Activated CD8-positive, alpha-beta memory T cell treated with anti-CD3 and anti-CD28 coated beads for 36 hours (primary cell): Measurements from ENCODE around the gene PNLDC1. TPM values are rescaled to one million over a fixed set of nuclear protein-coding genes. Genes with fewer than 3 reads are reported as not detected.
"Not testable (repeated sequence)": the region's sequence is repeated elsewhere in the genome, so short reads cannot be mapped to it uniquely, and the experiment has no call there.

ENCODE experiments used
- CTCF ChIA-PET: fragments of 350-600 bp; sonication (Branson Sonifier 250); formaldehyde crosslinking; loops from one replicate; lab custom pipeline; 2021; ENCODE audit warnings: antibody characterized with exemption; lab: Charles Lee
- POLR2A ChIA-PET: fragments of 350-600 bp; sonication (Branson Sonifier 250); formaldehyde crosslinking; loops from one replicate; lab custom pipeline; 2021; ENCODE audit warnings: antibody characterized with exemption; lab: Charles Lee
- total RNA-seq, 2 experiments: library from RNA; stranded (reverse); gene quantifications; one replicate each; pipeline ENCODE4 v1.2.3, GENCODE V29; 2021

PNLDC1 gene
- total RNA-seq, 2 experiments from 2014 or later = 0.30 to 0.57 TPM

GRCh38 chr6:159808647-159809046, 8.6 kb downstream of the PNLDC1 start:
- POLR2A ChIA-PET = no interaction called here
- CTCF ChIA-PET = no interaction called here

GRCh38 chr6:159809149-159809548, 9.1 kb downstream of the PNLDC1 start:
- ChIA-PET POLR2A (no interaction called here), CTCF (interaction anchor here (0.7 kb wide), 1 partner anchor 89 kb away, joined by 4 read pairs; no protein-coding TSS in a partner anchor)

- ChIA-PET CTCF (no interaction called here), POLR2A (no interaction called here)
Observed at GRCh38 chr6:159813781-159814180, 13.7 kb downstream of the PNLDC1 start.

GRCh38 chr6:159815410-159815809, 15.3 kb downstream of the PNLDC1 start:
- ChIA-PET CTCF (no interaction called here), POLR2A (no interaction called here)

GRCh38 chr6:159816775-159817174, 16.7 kb downstream of the PNLDC1 start:
- CTCF ChIA-PET, POLR2A ChIA-PET: not testable (repeated sequence)

- ChIA-PET POLR2A (no interaction called here), CTCF (no interaction called here)
Observed at GRCh38 chr6:159817951-159818739, 18.1 kb downstream of the PNLDC1 start.

GRCh38 chr6:159819098-159819497, 19.0 kb downstream of the PNLDC1 start:
- POLR2A ChIA-PET = interaction anchor here (0.5 kb wide), 1 partner anchor 919 kb away, joined by 6 read pairs; no protein-coding TSS in a partner anchor
- CTCF ChIA-PET = no interaction called here

GRCh38 chr6:159819932-159820640, 20.0 kb downstream of the PNLDC1 start:
- POLR2A ChIA-PET = interaction anchor here (1.0 kb wide), 1 partner anchor 20 kb away, joined by 3 read pairs; the partner anchor contains the start of gene PNLDC1
- CTCF ChIA-PET = no interaction called here

GRCh38 chr6:159821122-159821521, 21.0 kb downstream of the PNLDC1 start:
- ChIA-PET CTCF (interaction anchor here (1.3 kb wide), 1 partner anchor 12 kb away, joined by 3 read pairs; no protein-coding TSS in a partner anchor), POLR2A (no interaction called here)

- POLR2A ChIA-PET = no interaction called here
Observed at GRCh38 chr6:159821726-159822125, 21.6 kb downstream of the PNLDC1 start.

GRCh38 chr6:159823953-159824352, 23.9 kb downstream of the PNLDC1 start:
- CTCF ChIA-PET = no interaction called here

More at GRCh38 chr6:159821726-159822125, 21.6 kb downstream of the PNLDC1 start:
- CTCF ChIA-PET = interaction anchor here (1.3 kb wide), 1 partner anchor 11 kb away, joined by 3 read pairs; no protein-coding TSS in a partner anchor

GRCh38 chr6:159824690-159825089, 24.6 kb downstream of the PNLDC1 start:
- CTCF ChIA-PET, POLR2A ChIA-PET: not testable (repeated sequence)

More at GRCh38 chr6:159823953-159824352, 23.9 kb downstream of the PNLDC1 start:
- POLR2A ChIA-PET = no interaction called here

- CTCF ChIA-PET = no interaction called here
- POLR2A ChIA-PET = no interaction called here
Observed at GRCh38 chr6:159826004-159826403, 25.9 kb downstream of the PNLDC1 start.

GRCh38 chr6:159826968-159827647, 27.0 kb downstream of the PNLDC1 start:
- POLR2A ChIA-PET = no interaction called here
- CTCF ChIA-PET = interaction anchor here (0.7 kb wide), 1 partner anchor 107 kb away, joined by 3 read pairs; no protein-coding TSS in a partner anchor

- ChIA-PET POLR2A (no interaction called here), CTCF (no interaction called here)
Observed at GRCh38 chr6:159828074-159828473, 28.0 kb downstream of the PNLDC1 start.

GRCh38 chr6:159829526-159829925, 29.4 kb downstream of the PNLDC1 start:
- ChIA-PET POLR2A (no interaction called here), CTCF (no interaction called here)

- POLR2A ChIA-PET = no interaction called here
Observed at GRCh38 chr6:159830501-159831372, 30.7 kb downstream of the PNLDC1 start.

GRCh38 chr6:159831373-159831679, 31.2 kb downstream of the PNLDC1 start:
- POLR2A ChIA-PET = no interaction called here
- CTCF ChIA-PET = no interaction called here

More at GRCh38 chr6:159830501-159831372, 30.7 kb downstream of the PNLDC1 start:
- CTCF ChIA-PET = no interaction called here

- ChIA-PET POLR2A (no interaction called here), CTCF (interaction anchor here (1.3 kb wide), 1 partner anchor 11 kb away, joined by 3 read pairs; no protein-coding TSS in a partner anchor)
Observed at GRCh38 chr6:159832946-159833345, 32.9 kb downstream of the PNLDC1 start.
